Thoracic aorta (tissue), 2 donors: ENCODE results near the gene GARRE1. TPM values are rescaled to one million over a fixed set of nuclear protein-coding genes. Genes with fewer than 3 reads are reported as not detected.
"Not testable (repeated sequence)": the region's sequence is repeated elsewhere in the genome, so short reads cannot be mapped to it uniquely, and the experiment has no call there.

Experiments
- ATAC-seq: fragments of 150-250 bp; one replicate; pipeline ENCODE4 v1.8.0; 2017; ENCODE audit warnings: low read depth; ENCODE audit not compliant: insufficient number of reproducible peaks, low FRiP score
- DNase-seq: peaks from one replicate; pipeline ENCODE4 v3.0.0-alpha.2; 2020; ENCODE audit warnings: low spot score
- H3K27ac ChIP-seq, 2 donors: fragments of 200-600 bp; sonication (generic); 1 replicate in 1 of 2; 2 replicates in 1 of 2; pipeline ENCODE4 v1.5.1; 2016; ENCODE audit warnings: mild to moderate bottlenecking in 2 of 2, moderate library complexity in 2 of 2
- H3K27me3 ChIP-seq: fragments of 200-600 bp; sonication (generic); replicated peaks from 2 replicates; pipeline ENCODE4 v1.6.0; 2016; ENCODE audit warnings: mild to moderate bottlenecking; ENCODE audit not compliant: insufficient read depth
- H3K36me3 ChIP-seq: fragments of 200-600 bp; sonication (generic); one replicate; pipeline ENCODE4 v1.5.1; 2016
- H3K4me1 ChIP-seq, 2 donors: fragments of 200-600 bp; sonication (generic); 1 replicate in 1 of 2; 2 replicates in 1 of 2; pipeline versions ENCODE4 v1.5.1 to v1.6.0; 2016; ENCODE audit warnings: low read depth in 2 of 2, mild to moderate bottlenecking in 1 of 2; ENCODE audit not compliant: control insufficient read depth in 1 of 2
- H3K4me3 ChIP-seq: fragments of 200-600 bp; sonication (generic); 2 replicates; pipeline ENCODE4 v1.5.1; 2016; ENCODE audit warnings: mild to moderate bottlenecking
- H3K9me3 ChIP-seq: fragments of 200-600 bp; sonication (generic); 2 replicates; pipeline ENCODE4 v1.5.1; 2016
- total RNA-seq, 2 donors: library from RNA; depleted of rRNA; stranded (reverse); fragments of >200 nt; gene quantifications; one replicate each; pipeline versions ENCODE4 v1.1.0 to v1.2.3, GENCODE V29; 2016
- TF ChIP-seq, protein P1 (sequence below): fragments of 200-600 bp; sonication (generic); IDR thresholded peaks from one replicate; pipeline ENCODE4 v1.5.1; 2019; ENCODE audit warnings: antibody characterized with exemption

GARRE1 gene
- total RNA-seq, 2 donors from 2014 or later, result 31.4 to 37.5 TPM

- no peak overlapping the region for H3K4me3 ChIP-seq
- no peaks in the 10 kb centered on the region for H3K27me3 ChIP-seq
- DNase-seq, result no peak
- no peaks in the 10 kb centered on the region for H3K9me3 ChIP-seq
- H3K27ac ChIP-seq, result no peak overlapping the region
- no peak for ATAC-seq
- TF ChIP-seq, protein P1, sequence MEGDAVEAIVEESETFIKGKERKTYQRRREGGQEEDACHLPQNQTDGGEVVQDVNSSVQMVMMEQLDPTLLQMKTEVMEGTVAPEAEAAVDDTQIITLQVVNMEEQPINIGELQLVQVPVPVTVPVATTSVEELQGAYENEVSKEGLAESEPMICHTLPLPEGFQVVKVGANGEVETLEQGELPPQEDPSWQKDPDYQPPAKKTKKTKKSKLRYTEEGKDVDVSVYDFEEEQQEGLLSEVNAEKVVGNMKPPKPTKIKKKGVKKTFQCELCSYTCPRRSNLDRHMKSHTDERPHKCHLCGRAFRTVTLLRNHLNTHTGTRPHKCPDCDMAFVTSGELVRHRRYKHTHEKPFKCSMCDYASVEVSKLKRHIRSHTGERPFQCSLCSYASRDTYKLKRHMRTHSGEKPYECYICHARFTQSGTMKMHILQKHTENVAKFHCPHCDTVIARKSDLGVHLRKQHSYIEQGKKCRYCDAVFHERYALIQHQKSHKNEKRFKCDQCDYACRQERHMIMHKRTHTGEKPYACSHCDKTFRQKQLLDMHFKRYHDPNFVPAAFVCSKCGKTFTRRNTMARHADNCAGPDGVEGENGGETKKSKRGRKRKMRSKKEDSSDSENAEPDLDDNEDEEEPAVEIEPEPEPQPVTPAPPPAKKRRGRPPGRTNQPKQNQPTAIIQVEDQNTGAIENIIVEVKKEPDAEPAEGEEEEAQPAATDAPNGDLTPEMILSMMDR, result no peak
- peaks cover 10 to 13% of the 10 kb centered on the region in 2 donors for H3K4me1 ChIP-seq
- H3K36me3 ChIP-seq, result peaks cover 11% of the 10 kb centered on the region
These were observed 40.3 kb upstream of the GARRE1 start for GRCh38 chr19:34214040-34214439.

GRCh38 chr19:34215006-34215665 is 39.2 kb upstream of the GARRE1 start:
- peaks cover 14% of the 10 kb centered on the region for H3K36me3 ChIP-seq
- no peak for DNase-seq
- no peak for ATAC-seq
- no peaks in the 10 kb centered on the region for H3K27me3 ChIP-seq
- peaks cover 10 to 13% of the 10 kb centered on the region in 2 donors for H3K4me1 ChIP-seq
- TF ChIP-seq, protein P1, result no peak
- H3K27ac ChIP-seq, result no peak overlapping the region
- no peak overlapping the region for H3K4me3 ChIP-seq
- H3K9me3 ChIP-seq, result no peaks in the 10 kb centered on the region

DNA sequence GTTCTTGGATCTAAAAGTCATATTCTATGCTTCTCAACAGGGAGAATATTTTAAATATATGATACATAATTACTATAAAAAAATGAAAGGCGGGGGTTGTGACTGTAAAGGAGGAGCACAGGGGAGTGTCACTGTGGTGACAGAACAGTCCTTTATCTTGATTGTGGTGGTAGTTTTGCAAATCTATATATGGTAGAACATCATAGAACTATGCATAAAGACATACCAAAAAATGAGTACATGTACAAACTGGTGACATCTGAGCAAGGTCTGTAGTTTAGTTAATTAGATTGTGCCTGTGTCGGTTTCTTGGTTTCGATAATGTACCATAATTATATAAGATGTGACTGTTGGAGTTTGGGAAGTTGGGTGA is 38.7 kb upstream of the GARRE1 start:
- Histone ChIP-seq H3K27me3 (no peaks in the 10 kb centered on the region), H3K4me1 (peaks cover 10 to 13% of the 10 kb centered on the region in 2 donors), H3K27ac (no peak overlapping the region), H3K36me3 (peaks cover 9% of the 10 kb centered on the region), H3K9me3 (no peaks in the 10 kb centered on the region), H3K4me3 (no peak overlapping the region)
- DNase-seq, result no peak
- TF ChIP-seq, protein P1, result no peak
- ATAC-seq, result no peak

DNA sequence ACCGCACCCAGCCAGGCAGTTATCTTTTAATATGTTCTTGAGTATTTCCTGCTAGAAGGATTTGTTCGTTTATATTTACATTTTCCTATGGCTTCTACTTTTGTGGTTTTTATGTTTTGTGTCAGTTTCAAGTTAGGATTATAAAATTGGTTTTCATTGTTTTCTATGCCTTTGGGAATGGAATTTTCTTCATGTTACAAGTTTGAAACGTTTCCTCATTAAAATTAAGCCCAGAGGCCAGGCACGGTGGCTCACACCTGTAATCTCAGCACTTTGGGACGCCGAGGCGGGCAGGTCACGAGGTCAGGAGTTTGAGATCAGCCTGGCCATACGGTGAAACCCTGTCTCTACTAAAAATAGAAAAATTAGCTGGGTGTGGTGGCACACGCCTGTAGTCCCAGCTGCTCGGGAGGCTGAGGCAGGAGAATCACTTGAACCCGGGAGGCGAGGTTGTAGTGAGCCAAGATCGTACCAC is 37.6 kb upstream of the GARRE1 start:
- H3K4me1 ChIP-seq, result peaks cover 10 to 13% of the 10 kb centered on the region in 2 donors
- not testable (repeated sequence) for H3K27me3 ChIP-seq, H3K4me3 ChIP-seq, H3K27ac ChIP-seq, DNase-seq, H3K9me3 ChIP-seq, ATAC-seq
- H3K36me3 ChIP-seq, result peaks cover 11% of the 10 kb centered on the region

GRCh38 chr19:34217952-34218817 is 36.2 kb upstream of the GARRE1 start:
- Histone ChIP-seq H3K27ac (peak overlapping the region; percentile 13 to 33), H3K4me3 (no peak overlapping the region), H3K27me3 (no peaks in the 10 kb centered on the region), H3K36me3 (peaks cover 21% of the 10 kb centered on the region), H3K9me3 (no peaks in the 10 kb centered on the region), H3K4me1 (peaks cover 10 to 13% of the 10 kb centered on the region in 2 donors)
- ATAC-seq, result no peak
- TF ChIP-seq, protein P1, result no peak
- DNase-seq, result no peak
